NCI-H345 (cell line): ENCODE measurements around the gene PRR22.
"Not testable (repeated sequence)": the region's sequence is repeated elsewhere in the genome, so short reads cannot be mapped to it uniquely, and the experiment has no call there.

Source experiments
- DNase-seq: peaks from one replicate; lab custom pipeline; 2025; lab: John Stamatoyannopoulos, UW

The PRR22 gene

DNA sequence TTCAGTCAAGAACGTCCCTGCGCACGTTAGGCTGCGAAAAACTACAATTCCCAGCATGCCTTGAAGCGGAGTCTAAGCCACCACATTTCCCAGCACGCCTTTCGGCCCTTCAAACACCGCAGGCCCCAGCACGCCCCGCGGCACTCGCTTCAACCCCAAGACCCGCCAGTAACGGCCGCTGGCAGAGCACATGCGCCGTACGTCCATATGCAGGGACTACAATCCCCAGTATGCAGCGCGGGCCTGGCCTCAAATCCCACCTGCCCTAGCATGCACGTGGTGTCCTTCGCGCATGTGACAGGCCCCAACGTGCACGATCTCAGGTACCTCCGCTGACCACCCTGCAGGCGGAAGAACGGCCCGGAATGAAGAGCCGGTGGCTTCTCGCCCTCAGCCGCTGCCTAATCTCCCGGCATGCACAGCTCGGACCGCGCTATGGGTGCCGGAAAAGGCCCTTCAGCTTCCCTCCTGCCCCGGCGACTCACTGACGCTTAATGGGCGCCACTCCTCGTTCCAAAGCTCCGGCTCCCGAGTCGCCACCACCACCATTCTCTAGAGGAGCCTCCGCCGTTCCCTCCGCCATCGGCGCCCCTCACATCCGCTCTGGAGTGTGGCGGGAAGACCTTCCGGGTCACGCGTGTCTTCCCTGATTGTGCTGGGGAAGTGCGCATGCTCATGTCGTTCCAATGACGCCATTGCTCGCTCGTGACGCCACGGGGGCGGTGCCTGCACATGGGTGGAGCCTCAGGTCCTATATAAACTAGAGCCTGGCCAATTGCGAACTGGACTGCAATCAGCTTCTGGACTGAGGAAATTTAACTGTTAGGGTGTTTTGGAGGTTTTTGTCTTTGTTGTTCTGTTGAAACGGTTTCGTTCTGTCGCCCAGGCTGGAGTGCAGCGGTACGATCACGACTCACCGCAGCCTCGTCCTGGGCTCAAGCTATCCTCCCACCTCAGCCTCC, 6.3 kb upstream of the PRR22 start, which contains the start of gene DUS3L:
Gene DUS3L (minus strand): TSS at position 605 of the 962 bp plus-strand sequence. CDS start 22 bp downstream, at position 583.
- DNase-seq, result peak; percentile 99

- DNase-seq, result no peak
Observed at GRCh38 chr19:5789886-5790558, 5.5 kb upstream of the PRR22 start.

DNA sequence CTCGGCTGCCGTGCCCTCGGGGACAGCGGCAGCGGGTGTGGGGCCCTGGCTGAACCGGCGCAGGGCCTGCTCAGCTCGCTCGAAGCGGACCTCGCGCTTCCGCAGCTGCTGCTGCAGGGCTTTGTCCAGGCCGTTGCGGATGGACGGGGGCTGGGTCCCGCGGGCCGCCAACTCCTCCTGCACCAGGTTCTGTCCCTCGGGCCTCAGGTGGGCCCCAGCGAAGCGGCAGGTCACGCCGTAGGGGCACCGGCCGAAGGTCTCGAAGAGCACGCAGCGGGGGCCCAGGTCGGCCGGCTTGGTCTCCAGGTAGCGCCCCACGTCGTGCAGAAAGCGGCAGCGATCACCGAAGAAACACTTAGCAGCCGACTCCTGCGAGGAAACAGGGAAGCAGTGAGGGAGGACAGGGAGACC, 4.8 kb upstream of the PRR22 start:
- DNase-seq, result no peak

DNA sequence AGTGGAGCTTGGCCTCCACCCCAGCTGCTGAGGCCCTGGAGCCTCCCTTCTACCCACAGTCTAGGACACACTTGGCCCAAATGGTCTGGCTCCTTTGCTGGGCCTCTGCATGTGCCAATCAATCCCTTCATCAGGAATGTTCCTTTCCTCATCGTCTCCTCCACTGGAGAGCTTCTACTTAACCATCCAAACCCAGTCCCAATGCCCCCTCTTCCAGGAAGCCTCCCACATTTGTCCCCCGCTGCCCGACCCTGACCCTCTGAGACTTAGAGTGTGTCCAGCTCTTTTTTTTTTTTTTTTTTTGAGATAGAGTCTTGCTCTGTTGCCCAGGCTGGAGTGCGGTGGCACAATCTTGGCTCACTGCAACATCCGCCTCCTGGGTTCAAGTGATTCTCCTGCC, 3.9 kb upstream of the PRR22 start:
- DNase-seq, result no peak

- DNase-seq, result no peak
Observed at GRCh38 chr19:5787409-5788182, 3.0 kb upstream of the PRR22 start.

- DNase-seq, result no peak
Observed at GRCh38 chr19:5786593-5787408, 2.3 kb upstream of the PRR22 start.

GRCh38 chr19:5785423-5785822, 877 bp upstream of the PRR22 start:
- no peak for DNase-seq

DNA sequence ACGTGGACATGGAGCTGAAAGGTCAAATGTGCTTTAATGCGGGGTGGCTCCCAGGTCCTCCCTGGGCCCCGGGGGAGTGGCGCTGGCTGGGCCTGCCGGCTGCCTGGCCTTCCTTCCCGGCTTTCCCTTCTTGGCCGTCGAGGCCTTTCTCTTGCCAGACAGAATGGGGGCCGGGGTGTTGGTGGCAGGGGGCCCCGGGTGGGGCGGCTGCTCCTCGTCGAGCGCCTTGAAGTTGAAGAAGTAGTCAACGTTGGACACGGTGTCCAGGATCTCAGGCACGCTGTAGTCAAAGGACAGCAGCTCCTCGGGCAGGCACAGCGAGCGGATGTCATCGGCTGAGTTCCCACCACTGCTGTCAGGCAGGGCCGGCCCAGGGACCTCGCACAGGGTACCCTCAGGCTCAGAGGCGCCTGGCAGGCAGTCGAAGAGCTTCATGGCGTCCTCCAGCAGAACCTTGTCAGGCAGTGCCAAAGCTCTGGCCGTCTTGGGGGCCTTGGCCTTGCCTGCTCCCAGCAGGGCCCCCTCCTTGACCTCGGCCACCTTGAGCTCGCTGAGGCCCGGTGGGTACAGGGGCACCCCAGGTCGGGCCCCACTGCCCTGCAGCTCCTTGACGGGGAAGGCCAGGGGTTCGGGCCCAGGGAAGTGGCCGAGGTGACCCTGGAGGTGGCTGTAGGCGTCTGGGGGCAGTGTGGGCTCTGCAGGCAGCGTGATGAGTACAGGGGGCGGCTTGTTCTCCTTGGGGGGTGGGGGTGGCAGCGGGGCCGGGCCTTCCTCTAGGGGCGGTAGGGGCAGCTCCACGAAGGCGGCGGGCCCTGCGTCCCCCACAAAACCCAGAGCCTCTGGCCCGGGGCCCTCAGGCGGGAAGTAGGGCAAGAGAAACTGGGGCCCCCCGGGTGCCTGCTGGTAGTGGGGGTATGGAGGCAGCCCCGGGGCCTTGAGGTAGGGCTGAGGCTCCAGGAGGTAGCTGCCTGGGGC, 1.3 kb downstream of the PRR22 start:
- no peak for DNase-seq

DNA sequence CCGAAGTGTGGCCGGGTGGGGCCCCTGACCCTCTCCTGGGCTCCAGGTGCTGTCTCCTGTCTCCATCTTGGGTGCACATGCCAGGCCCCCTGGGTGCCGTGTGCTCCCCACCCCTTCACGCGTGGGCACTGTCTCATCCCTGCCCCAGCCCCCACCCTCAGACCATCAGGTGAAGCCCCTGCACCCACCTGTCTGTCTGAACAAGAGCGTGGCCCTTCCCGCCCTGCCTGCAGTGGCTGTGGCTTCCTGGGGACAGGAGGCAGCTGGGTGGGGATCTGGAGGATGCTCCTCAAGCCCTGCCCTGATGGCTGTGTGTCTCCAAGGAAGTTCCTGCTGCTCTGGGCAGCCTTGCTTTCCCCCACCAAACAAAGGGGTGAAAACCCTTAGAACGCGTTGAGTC, 2.2 kb downstream of the PRR22 start:
- no peak for DNase-seq

GRCh38 chr19:5780916-5781315, 3.6 kb downstream of the PRR22 start:
- DNase-seq, result not testable (repeated sequence)

DNA sequence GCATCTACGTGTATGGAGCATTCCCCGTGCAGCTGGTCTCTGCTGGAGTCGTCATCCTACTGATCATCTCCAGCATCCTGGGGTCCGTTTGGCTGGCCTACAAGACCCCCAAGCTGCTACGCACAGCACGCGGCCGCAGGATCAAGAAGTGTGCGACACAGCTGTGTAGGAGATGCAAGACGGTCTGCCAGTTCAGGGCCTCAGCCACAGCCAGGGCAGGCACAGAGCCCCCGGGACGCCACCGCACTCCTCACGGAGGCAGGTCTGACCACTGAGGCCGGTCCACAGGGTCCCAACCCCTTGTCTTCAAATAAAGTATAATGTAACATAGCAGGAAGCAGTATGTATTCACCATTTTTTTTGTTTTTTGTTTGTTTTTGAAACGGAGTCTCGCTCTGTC, 6.1 kb downstream of the PRR22 start:
- no peak for DNase-seq

GRCh38 chr19:5775668-5776309, 8.8 kb downstream of the PRR22 start:
- no peak for DNase-seq

- DNase-seq, result no peak
Observed at GRCh38 chr19:5774921-5775320, 9.6 kb downstream of the PRR22 start.

GRCh38 chr19:5773276-5773675, 11.3 kb downstream of the PRR22 start:
- DNase-seq, result no peak

GRCh38 chr19:5772416-5772815, 12.1 kb downstream of the PRR22 start:
- DNase-seq, result no peak

GRCh38 chr19:5767949-5768348, 16.6 kb downstream of the PRR22 start:
- DNase-seq, result no peak

DNA sequence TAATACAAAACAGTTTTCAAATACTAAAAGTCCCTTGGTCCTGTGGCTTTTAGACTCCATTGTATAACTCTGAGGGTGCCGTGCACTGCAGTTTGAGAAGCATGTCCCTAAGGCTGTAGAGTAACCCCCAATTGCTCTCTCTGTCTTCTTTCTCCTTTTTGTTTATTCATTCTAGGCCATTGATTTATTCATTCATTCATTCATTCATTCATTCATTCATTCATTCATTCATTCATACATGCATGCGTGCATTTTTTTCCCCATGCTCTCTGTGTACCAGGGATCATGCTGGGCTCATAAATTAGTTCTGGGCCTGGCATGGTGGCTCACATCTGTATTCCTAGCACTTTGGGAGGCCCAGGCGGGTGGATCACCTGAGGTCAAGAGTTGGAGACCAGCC, 19.3 kb downstream of the PRR22 start:
- no peak for DNase-seq

DNA sequence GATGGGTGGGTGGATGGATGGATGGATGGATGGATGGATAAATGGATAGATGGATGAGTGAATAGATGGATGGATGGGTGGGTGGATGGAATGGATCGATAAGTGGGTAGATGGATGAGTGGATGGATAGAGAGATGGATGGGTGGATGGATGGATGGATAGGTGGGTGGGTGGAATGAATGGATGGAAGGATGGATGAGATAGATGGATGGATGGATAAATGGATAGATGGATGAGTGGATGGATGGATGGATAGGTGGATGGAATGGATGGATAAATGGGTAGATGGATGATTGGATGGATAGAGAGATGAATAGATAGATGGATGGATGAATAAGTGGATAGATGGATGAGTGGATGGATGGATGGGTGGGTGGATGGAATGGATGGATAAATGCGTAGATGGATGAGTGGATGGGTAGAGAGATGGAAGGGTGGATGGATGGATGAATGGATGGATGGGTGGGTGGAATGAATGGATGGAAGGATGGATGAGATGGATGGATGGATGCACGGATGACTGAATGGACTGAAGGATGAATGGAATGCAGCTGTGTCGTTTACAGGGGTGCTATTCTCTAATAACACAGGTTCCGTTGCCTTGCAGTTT, 21.8 kb downstream of the PRR22 start:
- no peak for DNase-seq

DNA sequence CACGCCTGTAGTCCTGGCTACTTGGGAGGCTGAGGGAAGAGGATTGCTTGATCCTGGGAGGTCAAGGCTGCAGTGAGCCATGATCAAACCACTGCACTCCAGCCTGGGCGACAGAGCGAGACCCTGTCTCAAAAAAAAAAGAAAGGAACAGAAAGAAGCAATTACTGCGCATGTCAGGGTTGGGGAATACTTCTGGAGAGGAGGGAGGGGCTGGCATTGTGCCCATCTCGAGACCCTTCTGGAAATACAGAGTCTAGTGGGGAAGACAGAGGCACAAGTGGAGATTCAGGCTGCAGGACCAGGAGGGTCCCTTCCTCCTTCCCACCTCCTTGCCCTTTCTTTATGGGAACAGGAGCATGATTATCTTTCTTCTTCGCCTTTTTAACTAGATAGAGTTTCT, 30.8 kb downstream of the PRR22 start:
- DNase-seq, result no peak
